A549 (cell line): ENCODE data around the gene CLASP1. TPM values are rescaled to one million over a fixed set of nuclear protein-coding genes. Genes with fewer than 3 reads are reported as not detected.

Experiments
- ATAC-seq, 2 experiments: fragments of 200-7000 bp in 1 of 2; fragments of >200 bp in 1 of 2; cut with Nextera tagmentation in 1 of 2; cut with Tn5 transposase in 1 of 2; 3 replicates each; pipeline versions ENCODE4 v1.8.0 to v1.9.1; 2018 to 2020; ENCODE audit warnings: mild to moderate bottlenecking in 1 of 2, moderate library complexity in 1 of 2
- CTCF ChIA-PET: fragments of 300-600 bp; sonication (Branson Sonifier 250); formaldehyde crosslinking; extraction: SDS; loops from one replicate; lab custom pipeline; 2021; ENCODE audit warnings: antibody characterized with exemption, inconsistent platforms; lab: Yijun Ruan, JAX
- POLR2A ChIA-PET: fragments of 350-600 bp; formaldehyde crosslinking; extraction: SDS; loops from one replicate; lab custom pipeline; 2021; ENCODE audit warnings: antibody characterized with exemption, inconsistent platforms; lab: Yijun Ruan, JAX
- DNase-seq, 2 experiments: peaks; one replicate each; pipeline versions ENCODE4 v3.0.0 to v3.0.0-alpha.2; 2011 to 2016; ENCODE audit warnings: low read depth in 1 of 2, low spot score in 1 of 2
- FAIRE-seq: peaks from 2 replicates; lab custom pipeline; 2011; peaks lifted over from hg19 to GRCh38; lab: Jason Lieb, UNC
- H3K27ac ChIP-seq, 2 experiments: fragments of >200 bp; sonication (Bioruptor Twin); formaldehyde crosslinking; 3 replicates each; pipeline ENCODE4 v1.5.1; 2016 to 2017
- H3K4me1 ChIP-seq: fragments of >200 bp; sonication (Bioruptor Twin); formaldehyde crosslinking; 3 replicates; pipeline ENCODE4 v1.6.1; 2016
- H3K4me2 ChIP-seq: fragments of >200 bp; sonication (Bioruptor Twin); formaldehyde crosslinking; 3 replicates; pipeline ENCODE4 v1.6.1; 2016
- H3K4me3 ChIP-seq: fragments of >200 bp; sonication (Bioruptor Twin); formaldehyde crosslinking; 3 replicates; pipeline ENCODE4 v1.5.1; 2016
- H3K9me3 ChIP-seq: fragments of >200 bp; sonication (Bioruptor Twin); formaldehyde crosslinking; 3 replicates; pipeline ENCODE4 v1.6.1; 2016
- CBX2 ChIP-seq: fragments of 200-600 bp; sonication (generic); IDR thresholded peaks from 2 replicates; pipeline ENCODE4 v1.6.1; 2016; ENCODE audit warnings: low read depth, mild to moderate bottlenecking, borderline replicate concordance
- CBX8 ChIP-seq: fragments of 200-600 bp; sonication (generic); IDR thresholded peaks from 2 replicates; pipeline ENCODE4 v1.6.1; 2016
- CEBPB ChIP-seq, 2 experiments: fragments of >200 bp in 1 of 2; sonication (Bioruptor Twin) in 1 of 2; formaldehyde crosslinking in 1 of 2; IDR thresholded peaks; 2 replicates each; pipeline ENCODE4 v1.6.1; 2012 to 2016
- EP300 ChIP-seq, 2 experiments: fragments of >200 bp; sonication (Bioruptor Twin); formaldehyde crosslinking; IDR thresholded peaks; 2 replicates in 1 of 2; 3 replicates in 1 of 2; pipeline ENCODE4 v1.6.1; 2016 to 2017
- HEYL ChIP-seq: fragments of 250-450 bp; sonication (Bioruptor Pico); IDR thresholded peaks from 2 replicates; pipeline ENCODE4 v1.8.0; 2021; ENCODE audit warnings: mild to moderate bottlenecking, moderate library complexity
- HOXA7 ChIP-seq: fragments of 250-450 bp; sonication (Bioruptor Pico); IDR thresholded peaks from 2 replicates; pipeline ENCODE4 v1.5.0; 2020; ENCODE audit warnings: mild to moderate bottlenecking, moderate library complexity
- HOXB5 ChIP-seq: fragments of 250-450 bp; sonication (Bioruptor Pico); IDR thresholded peaks from 2 replicates; pipeline ENCODE4 v1.5.0; 2020; ENCODE audit warnings: mild to moderate bottlenecking, moderate library complexity
- JUNB ChIP-seq: fragments of >200 bp; sonication (Bioruptor Twin); formaldehyde crosslinking; IDR thresholded peaks from 2 replicates; pipeline ENCODE4 v1.6.1; 2016
- KDM1A ChIP-seq: fragments of 200-600 bp; sonication (generic); IDR thresholded peaks from 2 replicates; pipeline ENCODE4 v1.6.1; 2016; ENCODE audit warnings: low read depth, mild to moderate bottlenecking
- KDM5A ChIP-seq: fragments of 200-600 bp; sonication (generic); IDR thresholded peaks from 2 replicates; pipeline ENCODE4 v1.6.1; 2016; ENCODE audit warnings: antibody characterized with exemption, mild to moderate bottlenecking
- NFE2L2 ChIP-seq: fragments of 150-350 bp; conservative IDR thresholded peaks from 2 replicates; pipeline ENCODE4 v1.6.1; 2014; ENCODE audit warnings: low read length
- NR3C1 ChIP-seq: fragments of >200 bp; sonication (Bioruptor Twin); formaldehyde crosslinking; IDR thresholded peaks from 3 replicates; pipeline ENCODE4 v1.6.1; 2017
- PHF8 ChIP-seq: fragments of 200-600 bp; sonication (generic); IDR thresholded peaks from 2 replicates; pipeline ENCODE4 v1.6.1; 2016; ENCODE audit warnings: low read depth, mild to moderate bottlenecking, antibody characterized with exemption, moderate library complexity, borderline replicate concordance
- POLR2A ChIP-seq: IDR thresholded peaks from 2 replicates; pipeline ENCODE4 v1.6.1; 2012; ENCODE audit warnings: mild to moderate bottlenecking, low read length
- POLR2AphosphoS2 ChIP-seq: conservative IDR thresholded peaks from 2 replicates; pipeline ENCODE4 v1.6.1; 2012; ENCODE audit warnings: low read length, improper control_type of control experiment, inconsistent platforms
- RNF2 ChIP-seq: fragments of 200-600 bp; sonication (generic); IDR thresholded peaks from 2 replicates; pipeline ENCODE4 v1.6.1; 2016; ENCODE audit warnings: low read depth, mild to moderate bottlenecking, antibody characterized with exemption, moderate library complexity, borderline replicate concordance
- SMC3 ChIP-seq: fragments of >200 bp; sonication (Bioruptor Twin); formaldehyde crosslinking; IDR thresholded peaks from 3 replicates; pipeline ENCODE4 v1.6.1; 2018; ENCODE audit warnings: inconsistent platforms
- SREBF2 ChIP-seq: fragments of 450-650 bp; IDR thresholded peaks from 2 replicates; pipeline ENCODE4 v1.6.1; 2014; ENCODE audit warnings: mild to moderate bottlenecking, moderate library complexity
- TFCP2L1 ChIP-seq: fragments of 250-450 bp; sonication (Bioruptor Pico); IDR thresholded peaks from 2 replicates; pipeline ENCODE4 v1.5.0; 2021; ENCODE audit warnings: mild to moderate bottlenecking
- ZSCAN20 ChIP-seq: fragments of 250-450 bp; sonication (Bioruptor Pico); IDR thresholded peaks from 2 replicates; pipeline ENCODE4 v1.8.0; 2022; ENCODE audit warnings: mild to moderate bottlenecking, moderate library complexity
- WGBS: methylation state at CpG from one replicate; pipeline ENCODE4 v1.1.6; 2017; ENCODE audit errors: missing lambda C conversion rate; 5-methylcytosine and 5-hydroxymethylcytosine counted together
- polyA plus RNA-seq, 4 experiments: library from polyadenylated mRNA; depleted of rRNA in 3 of 4; stranded (reverse); fragments of >200 nt; fragmentation: RNase III in 1 of 4; extraction: RNeasy Plus Mini Kit Qiagen cat#74134 plus additional on column Dnase treatment in 1 of 4; gene quantifications; 2 replicates in 3 of 4; 3 replicates in 1 of 4; pipeline ENCODE4 v1.2.3, GENCODE V29; 2011 to 2017
- TF ChIP-seq, protein P1 (sequence below): IDR thresholded peaks from 2 replicates; pipeline ENCODE4 v1.6.1; 2012
- TF ChIP-seq, protein P2 (sequence below): fragments of 200-600 bp; sonication (generic); IDR thresholded peaks from 2 replicates; pipeline ENCODE4 v1.6.1; 2016; ENCODE audit warnings: antibody characterized with exemption, mild to moderate bottlenecking, moderate library complexity
- TF ChIP-seq, protein P3 (sequence below): fragments of >200 bp; sonication (Bioruptor Twin); formaldehyde crosslinking; IDR thresholded peaks from 2 replicates; pipeline ENCODE4 v1.6.1; 2016
- TF ChIP-seq, protein P4 (sequence below): fragments of 250-450 bp; sonication (Bioruptor Pico); IDR thresholded peaks from 2 replicates; pipeline ENCODE4 v1.5.0; 2021; ENCODE audit warnings: mild to moderate bottlenecking, moderate library complexity, borderline replicate concordance
- TF ChIP-seq, protein P5 (sequence below): fragments of 450-650 bp; IDR thresholded peaks from 2 replicates; pipeline ENCODE4 v1.6.1; 2014; ENCODE audit warnings: antibody characterized with exemption
- TF ChIP-seq, protein P6 (sequence below): fragments of 150-350 bp; IDR thresholded peaks from 2 replicates; pipeline ENCODE4 v1.6.1; 2014; ENCODE audit warnings: low read depth, mild to moderate bottlenecking, low read length

CLASP1 gene
- polyA plus RNA-seq, 2 of the 4 experiments (the other 2 are of a cell fraction), result 11.7 to 15.8 TPM

DNA sequence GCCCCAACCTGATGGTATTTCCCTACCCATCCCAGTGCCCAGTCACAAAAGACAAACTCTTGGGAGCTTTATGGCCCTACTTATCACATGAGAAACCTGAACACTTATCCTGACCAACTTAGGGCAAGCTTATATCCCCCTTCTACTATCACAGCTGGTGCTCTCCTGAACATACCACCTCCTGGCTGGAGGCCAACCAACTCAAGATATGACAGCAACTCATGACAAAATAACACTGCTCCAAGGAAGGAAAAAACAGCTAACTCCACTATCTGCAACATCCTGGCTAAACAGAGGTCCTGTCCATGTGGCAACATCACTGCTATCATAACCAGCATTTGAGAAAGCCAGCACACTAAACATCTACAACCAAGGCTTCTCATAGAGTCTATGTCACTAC is 20.9 kb upstream of the CLASP1 start:
- CTCF ChIA-PET, result interaction anchor here (0.6 to 1.6 kb wide), 5 partner anchors 9 to 50 kb away, joined by 3 to 4 read pairs (median 3); no protein-coding TSS in a partner anchor
- FAIRE-seq, result no peak

DNA sequence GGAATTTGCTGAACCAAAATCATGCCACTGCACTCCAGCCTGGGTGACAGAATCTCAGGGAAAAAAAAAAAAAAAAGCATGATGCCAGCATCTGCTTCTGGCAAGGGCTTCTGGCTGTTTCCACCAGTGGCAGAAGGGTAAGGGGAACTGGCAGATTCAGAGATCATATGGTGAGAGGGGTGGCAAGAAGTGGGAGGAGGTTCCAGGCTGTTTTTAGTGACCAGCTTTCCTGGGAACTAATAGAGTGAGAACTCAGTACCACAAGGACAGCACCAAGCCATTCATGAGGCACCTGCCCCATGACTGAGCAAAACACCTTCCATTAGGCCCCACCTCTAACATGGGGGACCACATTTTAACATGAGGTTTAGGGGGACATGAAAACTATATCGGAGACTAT is 18.4 kb upstream of the CLASP1 start:
- POLR2A ChIA-PET, result no interaction called here
- peaks cover 4% of the 10 kb centered on the region; the same call in 1 of the 3 replicates for H3K4me1 ChIP-seq
- H3K27ac ChIP-seq, result no peak overlapping the region
- CTCF ChIA-PET, result no interaction called here
- FAIRE-seq (no peak), DNase-seq (no peak), ATAC-seq (no peak)
- H3K4me3 ChIP-seq, result no peak overlapping the region
- 80% methylated on average over 1 of the region's 1 CpG for WGBS
- no peak overlapping the region for H3K4me2 ChIP-seq
- H3K9me3 ChIP-seq, result peaks cover 44% of the 10 kb centered on the region
- TF ChIP-seq SMC3 (no peak), POLR2AphosphoS2 (no peak), KDM5A (no peak), HOXB5 (no peak), EP300 (IDR thresholded peaks at IDR 0.05) (no peak), NFE2L2 (no peak), CEBPB (IDR thresholded peaks at IDR 0.05) (no peak), RNF2 (no peak), HOXA7 (CRISPR knock-in tag) (no peak), TFCP2L1 (no peak), PHF8 (no peak)
- TF ChIP-seq, protein P1, sequence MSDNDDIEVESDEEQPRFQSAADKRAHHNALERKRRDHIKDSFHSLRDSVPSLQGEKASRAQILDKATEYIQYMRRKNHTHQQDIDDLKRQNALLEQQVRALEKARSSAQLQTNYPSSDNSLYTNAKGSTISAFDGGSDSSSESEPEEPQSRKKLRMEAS, result no peak
- TF ChIP-seq, protein P2, sequence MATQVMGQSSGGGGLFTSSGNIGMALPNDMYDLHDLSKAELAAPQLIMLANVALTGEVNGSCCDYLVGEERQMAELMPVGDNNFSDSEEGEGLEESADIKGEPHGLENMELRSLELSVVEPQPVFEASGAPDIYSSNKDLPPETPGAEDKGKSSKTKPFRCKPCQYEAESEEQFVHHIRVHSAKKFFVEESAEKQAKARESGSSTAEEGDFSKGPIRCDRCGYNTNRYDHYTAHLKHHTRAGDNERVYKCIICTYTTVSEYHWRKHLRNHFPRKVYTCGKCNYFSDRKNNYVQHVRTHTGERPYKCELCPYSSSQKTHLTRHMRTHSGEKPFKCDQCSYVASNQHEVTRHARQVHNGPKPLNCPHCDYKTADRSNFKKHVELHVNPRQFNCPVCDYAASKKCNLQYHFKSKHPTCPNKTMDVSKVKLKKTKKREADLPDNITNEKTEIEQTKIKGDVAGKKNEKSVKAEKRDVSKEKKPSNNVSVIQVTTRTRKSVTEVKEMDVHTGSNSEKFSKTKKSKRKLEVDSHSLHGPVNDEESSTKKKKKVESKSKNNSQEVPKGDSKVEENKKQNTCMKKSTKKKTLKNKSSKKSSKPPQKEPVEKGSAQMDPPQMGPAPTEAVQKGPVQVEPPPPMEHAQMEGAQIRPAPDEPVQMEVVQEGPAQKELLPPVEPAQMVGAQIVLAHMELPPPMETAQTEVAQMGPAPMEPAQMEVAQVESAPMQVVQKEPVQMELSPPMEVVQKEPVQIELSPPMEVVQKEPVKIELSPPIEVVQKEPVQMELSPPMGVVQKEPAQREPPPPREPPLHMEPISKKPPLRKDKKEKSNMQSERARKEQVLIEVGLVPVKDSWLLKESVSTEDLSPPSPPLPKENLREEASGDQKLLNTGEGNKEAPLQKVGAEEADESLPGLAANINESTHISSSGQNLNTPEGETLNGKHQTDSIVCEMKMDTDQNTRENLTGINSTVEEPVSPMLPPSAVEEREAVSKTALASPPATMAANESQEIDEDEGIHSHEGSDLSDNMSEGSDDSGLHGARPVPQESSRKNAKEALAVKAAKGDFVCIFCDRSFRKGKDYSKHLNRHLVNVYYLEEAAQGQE, result no peak
- TF ChIP-seq, protein P3, sequence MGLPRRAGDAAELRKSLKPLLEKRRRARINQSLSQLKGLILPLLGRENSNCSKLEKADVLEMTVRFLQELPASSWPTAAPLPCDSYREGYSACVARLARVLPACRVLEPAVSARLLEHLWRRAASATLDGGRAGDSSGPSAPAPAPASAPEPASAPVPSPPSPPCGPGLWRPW, result no peak
- TF ChIP-seq, protein P4, sequence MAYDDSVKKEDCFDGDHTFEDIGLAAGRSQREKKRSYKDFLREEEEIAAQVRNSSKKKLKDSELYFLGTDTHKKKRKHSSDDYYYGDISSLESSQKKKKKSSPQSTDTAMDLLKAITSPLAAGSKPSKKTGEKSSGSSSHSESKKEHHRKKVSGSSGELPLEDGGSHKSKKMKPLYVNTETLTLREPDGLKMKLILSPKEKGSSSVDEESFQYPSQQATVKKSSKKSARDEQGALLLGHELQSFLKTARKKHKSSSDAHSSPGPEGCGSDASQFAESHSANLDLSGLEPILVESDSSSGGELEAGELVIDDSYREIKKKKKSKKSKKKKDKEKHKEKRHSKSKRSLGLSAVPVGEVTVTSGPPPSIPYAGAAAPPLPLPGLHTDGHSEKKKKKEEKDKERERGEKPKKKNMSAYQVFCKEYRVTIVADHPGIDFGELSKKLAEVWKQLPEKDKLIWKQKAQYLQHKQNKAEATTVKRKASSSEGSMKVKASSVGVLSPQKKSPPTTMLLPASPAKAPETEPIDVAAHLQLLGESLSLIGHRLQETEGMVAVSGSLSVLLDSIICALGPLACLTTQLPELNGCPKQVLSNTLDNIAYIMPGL (CRISPR knock-in tag), result no peak
- TF ChIP-seq, protein P5, sequence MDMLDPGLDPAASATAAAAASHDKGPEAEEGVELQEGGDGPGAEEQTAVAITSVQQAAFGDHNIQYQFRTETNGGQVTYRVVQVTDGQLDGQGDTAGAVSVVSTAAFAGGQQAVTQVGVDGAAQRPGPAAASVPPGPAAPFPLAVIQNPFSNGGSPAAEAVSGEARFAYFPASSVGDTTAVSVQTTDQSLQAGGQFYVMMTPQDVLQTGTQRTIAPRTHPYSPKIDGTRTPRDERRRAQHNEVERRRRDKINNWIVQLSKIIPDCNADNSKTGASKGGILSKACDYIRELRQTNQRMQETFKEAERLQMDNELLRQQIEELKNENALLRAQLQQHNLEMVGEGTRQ, result no peak

More for the DNA sequence above, 20.9 kb upstream of the CLASP1 start:
- POLR2A ChIA-PET, result interaction anchor here (1.3 kb wide), 1 partner anchor 21 kb away, joined by 3 read pairs; the partner anchor contains the start of gene CLASP1
- no peak for DNase-seq
- H3K9me3 ChIP-seq, result peaks cover 67% of the 10 kb centered on the region
- H3K4me1 ChIP-seq, result no peaks in the 10 kb centered on the region
- H3K4me3 ChIP-seq, result no peak overlapping the region
- TF ChIP-seq, protein P6, sequence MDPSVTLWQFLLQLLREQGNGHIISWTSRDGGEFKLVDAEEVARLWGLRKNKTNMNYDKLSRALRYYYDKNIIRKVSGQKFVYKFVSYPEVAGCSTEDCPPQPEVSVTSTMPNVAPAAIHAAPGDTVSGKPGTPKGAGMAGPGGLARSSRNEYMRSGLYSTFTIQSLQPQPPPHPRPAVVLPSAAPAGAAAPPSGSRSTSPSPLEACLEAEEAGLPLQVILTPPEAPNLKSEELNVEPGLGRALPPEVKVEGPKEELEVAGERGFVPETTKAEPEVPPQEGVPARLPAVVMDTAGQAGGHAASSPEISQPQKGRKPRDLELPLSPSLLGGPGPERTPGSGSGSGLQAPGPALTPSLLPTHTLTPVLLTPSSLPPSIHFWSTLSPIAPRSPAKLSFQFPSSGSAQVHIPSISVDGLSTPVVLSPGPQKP, result no peak
- TF ChIP-seq NR3C1 (no peak), ZSCAN20 (CRISPR knock-in tag) (no peak), CBX2 (no peak), SREBF2 (no peak), KDM1A (no peak), HEYL (CRISPR knock-in tag) (no peak), JUNB (no peak), SMC3 (no peak), TFCP2L1 (no peak), NFE2L2 (no peak), CBX8 (no peak), POLR2A (no peak)
- TF ChIP-seq, protein P2, result no peak
- TF ChIP-seq, protein P3, result no peak
- TF ChIP-seq, all 56 proteins: peak for 0
- no peak for ATAC-seq
- Histone ChIP-seq H3K27ac (no peak overlapping the region), H3K4me2 (no peak overlapping the region)
